GM12891 (cell line): Measurements from ENCODE around the gene FBN1.

Source experiments
- DNase-seq: peaks from one replicate; pipeline ENCODE4 v3.0.0; 2011; ENCODE audit warnings: low spot score; ENCODE audit not compliant: insufficient read length
- FAIRE-seq: peaks from 2 replicates; lab custom pipeline; 2011; peaks lifted over from hg19 to GRCh38; lab: Jason Lieb, UNC
- PAX5 ChIP-seq: IDR thresholded peaks from 2 replicates; pipeline ENCODE4 v1.6.1; 2011; ENCODE audit warnings: low read length, moderate library complexity, mild to moderate bottlenecking; ENCODE audit not compliant: insufficient read depth, severe bottlenecking
- POLR2A ChIP-seq: IDR thresholded peaks from 2 replicates; pipeline ENCODE4 v1.6.1; 2011; ENCODE audit warnings: low read depth, low read length, control low read depth
- POLR2AphosphoS5 ChIP-seq: IDR thresholded peaks from 2 replicates; pipeline ENCODE4 v1.6.1; 2011; ENCODE audit warnings: low read depth, low read length, control low read depth
- POU2F2 ChIP-seq: IDR thresholded peaks from 2 replicates; pipeline ENCODE4 v1.6.1; 2011; ENCODE audit warnings: low read depth, mild to moderate bottlenecking, control low read depth, low read length, moderate library complexity
- SPI1 ChIP-seq: IDR thresholded peaks from 2 replicates; pipeline ENCODE4 v1.6.1; 2011; ENCODE audit warnings: low read depth, low read length, control low read depth
- TAF1 ChIP-seq: IDR thresholded peaks from 2 replicates; pipeline ENCODE4 v1.6.1; 2011; ENCODE audit warnings: low read depth, low read length, control low read depth

The FBN1 gene

DNA sequence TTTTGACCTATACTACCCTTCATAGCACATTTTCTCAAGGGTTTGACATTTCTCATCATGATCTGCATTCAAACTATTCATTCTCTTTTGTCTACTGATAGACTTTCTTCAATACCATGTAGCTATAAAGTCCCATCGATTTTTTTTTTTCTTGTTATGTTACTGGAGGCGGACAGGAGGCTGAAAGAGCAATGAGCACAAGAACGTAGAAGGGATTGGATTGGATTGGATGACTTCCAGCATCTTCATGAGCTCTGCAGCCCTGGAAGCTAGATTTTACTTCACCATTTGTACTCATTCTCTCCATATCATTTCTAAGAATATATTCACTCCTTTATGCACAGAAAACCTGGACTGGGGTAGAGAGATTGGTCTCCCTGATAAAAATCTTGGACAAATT, 271.0 kb downstream of the FBN1 start:
- TF ChIP-seq POU2F2: no peak
- TF ChIP-seq SPI1: no peak
- TF ChIP-seq POLR2A: no peak
- no peak for TF ChIP-seq POLR2AphosphoS5
- TF ChIP-seq TAF1: no peak
- no peak for TF ChIP-seq PAX5
- no peak for DNase-seq

DNA sequence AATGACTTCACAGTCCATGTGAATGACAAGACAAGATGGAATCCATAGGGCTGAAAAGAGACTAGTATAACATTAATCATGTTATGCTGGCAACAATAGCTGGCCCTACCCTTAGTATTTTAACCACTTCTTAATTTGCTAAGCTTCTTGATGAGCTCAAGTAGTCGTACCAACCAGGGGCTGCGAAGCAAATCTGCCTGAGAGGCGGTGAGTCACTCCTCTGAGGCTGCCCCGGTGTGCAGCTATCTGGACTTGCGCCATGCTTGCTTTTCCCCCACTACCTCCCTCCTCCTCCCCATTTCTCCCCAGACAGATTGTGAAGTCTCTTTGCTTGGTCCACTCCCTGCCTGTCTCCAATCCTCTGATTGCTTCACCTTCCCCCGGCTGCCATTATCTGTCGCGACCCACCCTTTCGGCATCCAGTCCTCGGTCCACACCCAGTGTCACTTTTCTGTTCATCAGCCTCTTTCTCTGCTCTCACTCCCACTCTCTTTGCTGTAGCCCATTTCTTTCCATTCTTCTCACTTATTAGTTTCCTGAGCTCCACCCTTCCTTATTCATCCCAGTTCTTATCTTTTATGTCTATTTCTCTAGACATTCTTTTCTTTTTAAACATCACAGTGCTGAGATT, 271.6 kb downstream of the FBN1 start:
- no peak for TF ChIP-seq POU2F2
- TF ChIP-seq TAF1: no peak
- TF ChIP-seq SPI1: no peak
- TF ChIP-seq PAX5: no peak
- TF ChIP-seq POLR2A: no peak
- no peak for TF ChIP-seq POLR2AphosphoS5
- FAIRE-seq (no peak), DNase-seq (no peak)

More for the DNA sequence above, 271.0 kb downstream of the FBN1 start:
- FAIRE-seq: no peak

DNA sequence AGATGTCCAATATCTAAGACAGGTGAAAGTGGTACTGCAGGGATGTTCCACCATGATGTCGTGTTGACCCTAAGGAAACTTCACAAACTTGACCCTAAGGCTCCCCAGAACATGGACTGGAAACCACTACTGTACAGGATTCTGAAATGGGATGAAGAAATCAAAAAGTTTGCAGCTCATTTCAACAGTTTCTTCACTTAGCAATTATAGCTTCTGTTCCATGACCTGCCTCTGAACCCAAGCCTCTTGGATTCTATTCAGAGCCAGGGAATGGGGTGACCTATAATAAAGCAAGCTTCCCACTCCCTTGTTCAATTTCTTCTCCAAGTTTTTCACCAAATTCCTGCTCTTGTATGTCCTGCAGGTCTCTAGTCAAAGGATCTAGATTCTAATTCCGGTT, 273.5 kb downstream of the FBN1 start:
- TF ChIP-seq POLR2A (no peak), POU2F2 (no peak), SPI1 (no peak), PAX5 (no peak), POLR2AphosphoS5 (no peak), TAF1 (no peak)
- FAIRE-seq (no peak), DNase-seq (no peak)

DNA sequence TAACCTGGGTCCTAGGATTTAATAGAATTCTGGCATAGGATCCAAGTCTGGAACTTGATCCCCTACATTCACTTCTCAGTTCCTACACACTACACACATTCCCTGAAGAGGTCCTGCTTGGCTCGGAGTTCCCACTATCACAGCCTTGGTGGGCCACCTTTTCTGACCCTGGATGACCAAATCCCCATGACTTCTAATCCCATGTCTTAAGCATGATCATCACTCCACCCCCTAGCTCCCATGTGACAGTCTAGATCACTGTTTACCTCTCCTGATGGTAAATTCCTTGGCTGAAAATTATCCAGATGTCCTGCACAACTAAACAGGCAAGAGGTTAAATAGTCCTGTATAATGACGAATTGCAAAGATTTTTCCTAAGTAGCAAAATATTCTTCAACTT, 274.0 kb downstream of the FBN1 start:
- TF ChIP-seq POLR2A: no peak
- TF ChIP-seq POLR2AphosphoS5: no peak
- TF ChIP-seq POU2F2: no peak
- no peak for TF ChIP-seq TAF1
- TF ChIP-seq PAX5: no peak
- TF ChIP-seq SPI1: no peak
- no peak for FAIRE-seq
- no peak for DNase-seq

DNA sequence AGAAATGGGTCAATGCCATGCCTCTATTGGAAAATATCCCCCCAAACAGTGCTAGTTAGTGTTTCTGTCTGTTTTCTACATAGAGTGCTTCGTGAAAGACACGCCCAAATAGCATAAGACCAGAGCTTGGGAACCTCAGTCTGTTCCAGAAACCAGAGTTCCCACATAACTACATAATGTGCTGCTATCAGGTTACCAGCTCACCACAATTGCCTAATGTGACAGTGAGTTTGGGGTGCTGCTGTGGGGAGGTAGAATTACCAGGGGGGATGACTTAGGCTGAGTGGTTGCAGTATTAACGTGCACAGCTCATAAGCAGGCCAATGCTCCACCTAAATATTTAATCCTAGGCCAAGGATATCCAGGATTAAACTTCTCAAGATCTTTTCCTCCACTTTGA, 275.0 kb downstream of the FBN1 start:
- FAIRE-seq: no peak
- TF ChIP-seq POLR2A (no peak), POLR2AphosphoS5 (no peak), SPI1 (no peak), TAF1 (no peak), PAX5 (no peak), POU2F2 (no peak)
- no peak for DNase-seq

DNA sequence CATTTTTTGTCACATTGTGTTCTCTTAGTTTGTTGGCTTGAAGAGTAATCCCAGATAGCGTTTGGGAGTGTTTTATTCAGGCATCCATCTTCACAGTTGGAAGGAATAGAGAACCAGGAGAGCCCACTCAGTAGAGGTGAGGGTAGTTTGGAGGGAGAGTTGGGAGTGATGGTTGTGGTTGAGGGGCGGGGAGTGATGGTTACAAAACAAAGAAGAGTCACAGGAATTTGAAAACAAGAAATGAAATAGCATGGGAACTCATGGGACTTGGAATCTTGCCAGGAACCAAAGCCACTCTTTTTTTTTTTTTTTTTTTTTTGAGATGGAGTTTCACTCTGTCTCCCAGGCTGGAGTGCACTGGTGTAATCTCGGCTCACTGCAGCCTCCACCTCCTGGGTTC, 278.0 kb downstream of the FBN1 start:
- DNase-seq: no peak
- no peak for TF ChIP-seq PAX5
- no peak for TF ChIP-seq SPI1
- TF ChIP-seq POLR2A: no peak
- no peak for TF ChIP-seq TAF1
- no peak for TF ChIP-seq POU2F2
- no peak for TF ChIP-seq POLR2AphosphoS5
- FAIRE-seq: no peak

DNA sequence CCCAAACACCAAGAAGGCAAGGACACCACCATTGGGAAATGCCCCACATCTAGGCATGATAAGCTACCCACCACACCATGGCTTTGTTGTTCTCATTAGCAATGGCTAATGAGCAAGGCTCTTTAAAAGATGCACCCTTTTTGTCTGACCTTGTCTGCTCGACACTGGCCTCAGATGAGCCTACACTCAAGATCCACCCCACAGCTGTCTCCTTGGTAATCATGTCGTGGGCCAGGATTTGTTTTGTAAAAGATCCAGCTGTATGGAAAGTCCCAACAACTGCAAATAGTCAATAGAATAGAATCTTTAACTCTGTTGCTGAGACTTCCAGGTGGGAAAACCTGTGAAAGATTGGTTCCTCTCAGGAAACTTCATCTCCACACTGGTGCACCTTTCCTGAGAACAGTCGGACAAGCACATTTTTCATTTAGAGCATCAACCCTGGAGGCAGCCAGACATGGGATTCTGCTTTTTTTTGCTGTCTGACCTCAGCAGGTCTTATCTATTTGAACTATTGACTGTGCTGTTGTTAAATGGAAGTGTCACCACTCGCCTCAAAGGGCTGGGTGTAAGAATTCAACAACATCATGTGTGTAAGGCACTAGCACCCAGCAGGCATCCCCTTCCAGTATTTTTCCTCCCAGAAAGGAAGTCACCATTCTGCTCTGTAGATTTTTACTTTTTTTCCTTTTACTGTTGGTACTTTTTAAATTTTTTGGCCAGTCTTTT, 278.8 kb downstream of the FBN1 start:
- no peak for TF ChIP-seq POLR2AphosphoS5
- TF ChIP-seq POLR2A: no peak
- FAIRE-seq (no peak), DNase-seq (no peak)

DNA sequence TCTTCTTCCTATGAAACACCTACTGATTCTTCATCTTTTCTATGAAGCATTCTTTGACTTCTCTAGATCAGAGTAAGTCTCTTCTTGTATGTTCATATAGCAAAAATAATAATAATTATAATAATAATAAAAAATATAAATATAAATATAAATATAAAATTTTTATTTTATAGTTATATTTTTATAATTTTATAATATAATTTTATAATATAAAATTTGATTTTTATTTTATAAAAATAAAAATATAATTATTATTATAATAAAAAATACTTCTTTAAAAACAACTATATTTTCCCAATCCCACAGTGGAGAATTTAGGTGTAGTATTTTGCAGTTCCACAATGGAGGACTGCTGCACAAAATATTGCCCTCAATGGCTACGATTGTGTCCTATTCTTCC, 279.9 kb downstream of the FBN1 start:
- no peak for DNase-seq
- FAIRE-seq: no peak
- TF ChIP-seq SPI1: no peak
- TF ChIP-seq POU2F2: no peak

DNA sequence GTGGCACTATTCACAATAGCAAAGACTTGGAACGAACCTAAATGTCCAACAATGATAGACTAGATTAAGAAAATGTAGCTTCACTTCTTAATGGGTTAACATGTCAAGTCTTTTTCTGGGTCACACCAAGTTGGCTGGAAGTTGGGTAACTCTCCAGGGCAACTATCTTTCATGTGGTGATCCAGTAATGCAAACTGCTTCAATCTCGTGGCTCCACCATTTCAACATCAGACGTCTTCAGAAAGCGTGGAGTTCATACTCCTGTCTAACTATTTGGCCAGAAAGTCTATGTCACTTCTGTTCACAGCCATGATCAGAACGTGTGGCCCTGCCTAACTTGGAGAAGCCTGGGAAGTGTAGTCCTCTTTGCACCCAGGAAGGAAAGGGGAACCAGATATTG, 282.0 kb downstream of the FBN1 start:
- TF ChIP-seq POU2F2 (no peak), SPI1 (no peak), TAF1 (no peak), POLR2AphosphoS5 (no peak), POLR2A (no peak), PAX5 (no peak)
- FAIRE-seq (no peak), DNase-seq (no peak)

DNA sequence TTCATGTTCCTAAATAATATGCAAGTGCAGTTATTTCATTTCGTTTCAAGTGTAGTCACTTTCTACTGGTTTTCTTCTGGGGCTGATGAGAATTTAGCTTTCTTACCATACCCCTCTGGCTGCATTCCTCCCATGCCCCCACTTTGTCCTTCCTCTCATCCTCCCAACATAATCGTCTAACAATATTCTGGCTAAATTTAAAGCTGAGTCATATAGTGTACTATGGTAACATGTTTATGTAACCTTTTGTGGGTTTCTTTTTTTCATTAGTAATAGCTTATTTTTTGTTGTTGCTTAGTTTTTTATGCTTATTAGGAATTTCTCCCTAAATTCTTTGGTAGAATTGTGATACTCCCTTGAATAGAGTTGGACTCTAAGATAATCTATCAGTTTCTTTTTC, 283.8 kb downstream of the FBN1 start:
- TF ChIP-seq SPI1 (no peak), TAF1 (no peak), PAX5 (no peak), POLR2A (no peak), POLR2AphosphoS5 (no peak), POU2F2 (no peak)
- FAIRE-seq (no peak), DNase-seq (no peak)
